GM12878 (cell line): ENCODE measurements around the gene PIGZ. TPM values are rescaled to one million over a fixed set of nuclear protein-coding genes. Genes with fewer than 3 reads are reported as not detected.

Source experiments
- BCLAF1 ChIP-seq: fragments of 450-650 bp; IDR thresholded peaks from 2 replicates; pipeline ENCODE4 v1.6.1; 2017; ENCODE audit warnings: antibody characterized with exemption, mild to moderate bottlenecking, moderate library complexity
- EP300 ChIP-seq, 2 experiments: fragments of 150-350 bp in 1 of 2; IDR thresholded peaks; 2 replicates each; pipeline ENCODE4 v1.6.1; 2011 to 2012; ENCODE audit warnings: low read depth in 2 of 2, low read length in 2 of 2, borderline replicate concordance in 1 of 2, improper control_type of control experiment in 1 of 2, inconsistent platforms in 1 of 2; ENCODE audit not compliant: control insufficient read depth in 1 of 2
- IKZF1 ChIP-seq: fragments of 450-650 bp; conservative IDR thresholded peaks from 2 replicates; pipeline ENCODE4 v1.6.1; 2017; ENCODE audit warnings: antibody characterized with exemption, mild to moderate bottlenecking
- KDM1A ChIP-seq: fragments of 200-600 bp; sonication (generic); IDR thresholded peaks from 2 replicates; pipeline ENCODE4 v1.6.1; 2016; ENCODE audit warnings: borderline replicate concordance
- NFXL1 ChIP-seq: fragments of 450-650 bp; IDR thresholded peaks from 2 replicates; pipeline ENCODE4 v1.6.1; 2017; ENCODE audit warnings: antibody characterized with exemption, mild to moderate bottlenecking, borderline replicate concordance
- NKRF ChIP-seq: fragments of 450-650 bp; conservative IDR thresholded peaks from 2 replicates; pipeline ENCODE4 v1.6.1; 2017; ENCODE audit warnings: mild to moderate bottlenecking, moderate library complexity
- RB1 ChIP-seq: fragments of 450-650 bp; formaldehyde crosslinking; IDR thresholded peaks from 2 replicates; pipeline ENCODE4 v1.6.1; 2017; ENCODE audit warnings: mild to moderate bottlenecking, borderline replicate concordance
- SMARCA5 ChIP-seq: fragments of 450-650 bp; IDR thresholded peaks from 2 replicates; pipeline ENCODE4 v1.6.1; 2017; ENCODE audit warnings: mild to moderate bottlenecking
- STAT3 ChIP-seq: IDR thresholded peaks from 2 replicates; pipeline ENCODE4 v1.6.1; 2011; ENCODE audit warnings: low read depth, low read length, improper control_type of control experiment
- polyA plus RNA-seq, 11 experiments: library from polyadenylated mRNA; depleted of rRNA in 4 of 11; unstranded in 6 of 11; stranded (reverse) in 5 of 11; fragments of >200 nt; fragmentation: Nextera tagmentation in 4 of 11; fragmentation: Illumina TruSeq in 1 of 11; extraction: Ambion mirVana in 4 of 11; extraction: Trizol in 1 of 11; gene quantifications; 1 replicate in 1 of 11; 2 replicates in 10 of 11; pipeline versions ENCODE4 v1.2.1 to v1.2.3, GENCODE V29; 2011 to 2016; ENCODE audit warnings: inconsistent platforms in 2 of 11, missing spikeins in 2 of 11, low read depth in 1 of 11
- total RNA-seq, 4 experiments: library from RNA; depleted of rRNA in 3 of 4; stranded (reverse); fragments of >200 nt in 3 of 4; fragmentation: Illumina TruSeq in 1 of 4; extraction: Trizol in 1 of 4; gene quantifications; 2 replicates each; pipeline versions ENCODE4 v1.2.1 to v1.2.3, GENCODE V29; 2013 to 2021
- TF ChIP-seq, protein P1 (sequence below): fragments of 450-650 bp; IDR thresholded peaks from 2 replicates; pipeline ENCODE4 v1.6.1; 2017; ENCODE audit warnings: mild to moderate bottlenecking, moderate library complexity
- TF ChIP-seq, protein P2 (sequence below): fragments of 450-650 bp; IDR thresholded peaks from 2 replicates; pipeline ENCODE4 v1.6.1; 2017; ENCODE audit warnings: mild to moderate bottlenecking, moderate library complexity

PIGZ gene
- total and polyA plus RNA-seq, 10 of the 15 experiments (the other 5 are each of a cell fraction or from before 2014, with no cell fraction given), result 0.06 to 1.2 (median 0.64) TPM

DNA sequence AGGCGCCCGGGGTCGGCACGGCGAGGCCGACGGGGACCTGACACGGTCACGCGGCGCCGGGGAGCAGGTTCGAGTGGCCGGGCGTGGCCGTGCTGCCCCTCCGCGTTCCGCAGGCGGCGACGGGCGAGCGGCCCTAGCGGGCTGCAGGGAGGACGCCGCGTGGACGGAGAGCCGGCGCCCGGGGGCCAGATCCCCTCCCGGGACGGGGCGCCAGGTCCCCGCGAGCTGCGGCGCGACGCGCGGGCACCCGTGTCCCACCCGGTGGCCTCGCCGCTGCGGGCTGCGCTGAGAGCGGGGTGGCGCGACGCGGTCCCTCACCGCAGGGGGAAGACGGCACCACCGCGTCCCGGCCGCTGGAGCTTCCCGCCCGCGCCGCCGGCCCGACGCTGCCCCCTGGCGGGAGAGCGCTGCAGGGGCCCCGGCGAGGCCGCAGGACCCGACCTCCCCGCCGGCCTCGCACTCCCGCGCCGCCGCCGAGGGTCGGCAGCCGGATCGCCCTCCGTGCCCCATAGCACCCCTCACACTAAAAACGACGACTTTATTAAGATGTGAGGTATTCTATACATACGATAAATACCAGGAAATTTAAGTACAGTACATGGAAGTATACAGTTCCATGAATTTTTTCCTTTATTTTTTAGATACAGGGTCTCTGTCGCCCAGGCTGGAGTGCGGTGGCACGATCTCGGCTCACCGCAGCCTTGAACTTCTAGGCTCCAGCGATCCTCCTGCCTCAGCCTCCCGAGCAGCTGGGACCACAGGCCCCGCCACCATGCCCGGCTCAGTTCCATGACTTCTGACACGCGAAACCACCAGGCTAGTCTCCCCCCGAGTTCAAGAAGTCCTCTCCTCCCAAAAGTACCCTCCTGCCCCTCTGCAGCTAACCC lies 1.3 kb upstream of the PIGZ start (continued):
- TF ChIP-seq, protein P1, sequence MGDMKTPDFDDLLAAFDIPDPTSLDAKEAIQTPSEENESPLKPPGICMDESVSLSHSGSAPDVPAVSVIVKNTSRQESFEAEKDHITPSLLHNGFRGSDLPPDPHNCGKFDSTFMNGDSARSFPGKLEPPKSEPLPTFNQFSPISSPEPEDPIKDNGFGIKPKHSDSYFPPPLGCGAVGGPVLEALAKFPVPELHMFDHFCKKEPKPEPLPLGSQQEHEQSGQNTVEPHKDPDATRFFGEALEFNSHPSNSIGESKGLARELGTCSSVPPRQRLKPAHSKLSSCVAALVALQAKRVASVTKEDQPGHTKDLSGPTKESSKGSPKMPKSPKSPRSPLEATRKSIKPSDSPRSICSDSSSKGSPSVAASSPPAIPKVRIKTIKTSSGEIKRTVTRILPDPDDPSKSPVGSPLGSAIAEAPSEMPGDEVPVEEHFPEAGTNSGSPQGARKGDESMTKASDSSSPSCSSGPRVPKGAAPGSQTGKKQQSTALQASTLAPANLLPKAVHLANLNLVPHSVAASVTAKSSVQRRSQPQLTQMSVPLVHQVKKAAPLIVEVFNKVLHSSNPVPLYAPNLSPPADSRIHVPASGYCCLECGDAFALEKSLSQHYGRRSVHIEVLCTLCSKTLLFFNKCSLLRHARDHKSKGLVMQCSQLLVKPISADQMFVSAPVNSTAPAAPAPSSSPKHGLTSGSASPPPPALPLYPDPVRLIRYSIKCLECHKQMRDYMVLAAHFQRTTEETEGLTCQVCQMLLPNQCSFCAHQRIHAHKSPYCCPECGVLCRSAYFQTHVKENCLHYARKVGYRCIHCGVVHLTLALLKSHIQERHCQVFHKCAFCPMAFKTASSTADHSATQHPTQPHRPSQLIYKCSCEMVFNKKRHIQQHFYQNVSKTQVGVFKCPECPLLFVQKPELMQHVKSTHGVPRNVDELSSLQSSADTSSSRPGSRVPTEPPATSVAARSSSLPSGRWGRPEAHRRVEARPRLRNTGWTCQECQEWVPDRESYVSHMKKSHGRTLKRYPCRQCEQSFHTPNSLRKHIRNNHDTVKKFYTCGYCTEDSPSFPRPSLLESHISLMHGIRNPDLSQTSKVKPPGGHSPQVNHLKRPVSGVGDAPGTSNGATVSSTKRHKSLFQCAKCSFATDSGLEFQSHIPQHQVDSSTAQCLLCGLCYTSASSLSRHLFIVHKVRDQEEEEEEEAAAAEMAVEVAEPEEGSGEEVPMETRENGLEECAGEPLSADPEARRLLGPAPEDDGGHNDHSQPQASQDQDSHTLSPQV, result peak; percentile 78; the same call in 1 of the 2 replicates
- TF ChIP-seq RB1, result peak; percentile 96; the same call in 1 of the 2 replicates
- no peak for TF ChIP-seq EP300 (IDR thresholded peaks at IDR 0.05; ENCODE audit: borderline replicate concordance in 1 of 2, control insufficient read depth in 1 of 2, low read depth in 2 of 2, low read length in 2 of 2)
- TF ChIP-seq STAT3, result no peak
- 0 out of 2 replicates have a peak, but pooled peaks have one; percentile 3 for TF ChIP-seq BCLAF1
- peak; percentile 60; the same call in 1 of the 2 replicates for TF ChIP-seq NFXL1
- peak; percentile 97 for TF ChIP-seq IKZF1
- TF ChIP-seq KDM1A, result no peak
- TF ChIP-seq SMARCA5, result peak; percentile 94
- TF ChIP-seq NKRF, result peak; percentile 88
- TF ChIP-seq, protein P2, sequence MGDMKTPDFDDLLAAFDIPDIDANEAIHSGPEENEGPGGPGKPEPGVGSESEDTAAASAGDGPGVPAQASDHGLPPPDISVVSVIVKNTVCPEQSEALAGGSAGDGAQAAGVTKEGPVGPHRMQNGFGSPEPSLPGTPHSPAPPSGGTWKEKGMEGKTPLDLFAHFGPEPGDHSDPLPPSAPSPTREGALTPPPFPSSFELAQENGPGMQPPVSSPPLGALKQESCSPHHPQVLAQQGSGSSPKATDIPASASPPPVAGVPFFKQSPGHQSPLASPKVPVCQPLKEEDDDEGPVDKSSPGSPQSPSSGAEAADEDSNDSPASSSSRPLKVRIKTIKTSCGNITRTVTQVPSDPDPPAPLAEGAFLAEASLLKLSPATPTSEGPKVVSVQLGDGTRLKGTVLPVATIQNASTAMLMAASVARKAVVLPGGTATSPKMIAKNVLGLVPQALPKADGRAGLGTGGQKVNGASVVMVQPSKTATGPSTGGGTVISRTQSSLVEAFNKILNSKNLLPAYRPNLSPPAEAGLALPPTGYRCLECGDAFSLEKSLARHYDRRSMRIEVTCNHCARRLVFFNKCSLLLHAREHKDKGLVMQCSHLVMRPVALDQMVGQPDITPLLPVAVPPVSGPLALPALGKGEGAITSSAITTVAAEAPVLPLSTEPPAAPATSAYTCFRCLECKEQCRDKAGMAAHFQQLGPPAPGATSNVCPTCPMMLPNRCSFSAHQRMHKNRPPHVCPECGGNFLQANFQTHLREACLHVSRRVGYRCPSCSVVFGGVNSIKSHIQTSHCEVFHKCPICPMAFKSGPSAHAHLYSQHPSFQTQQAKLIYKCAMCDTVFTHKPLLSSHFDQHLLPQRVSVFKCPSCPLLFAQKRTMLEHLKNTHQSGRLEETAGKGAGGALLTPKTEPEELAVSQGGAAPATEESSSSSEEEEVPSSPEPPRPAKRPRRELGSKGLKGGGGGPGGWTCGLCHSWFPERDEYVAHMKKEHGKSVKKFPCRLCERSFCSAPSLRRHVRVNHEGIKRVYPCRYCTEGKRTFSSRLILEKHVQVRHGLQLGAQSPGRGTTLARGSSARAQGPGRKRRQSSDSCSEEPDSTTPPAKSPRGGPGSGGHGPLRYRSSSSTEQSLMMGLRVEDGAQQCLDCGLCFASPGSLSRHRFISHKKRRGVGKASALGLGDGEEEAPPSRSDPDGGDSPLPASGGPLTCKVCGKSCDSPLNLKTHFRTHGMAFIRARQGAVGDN, result peak; percentile 49; the same call in 1 of the 2 replicates
